Measurements from ENCODE around the gene PRRT1B. TPM values are rescaled to one million over a fixed set of nuclear protein-coding genes. Genes with fewer than 3 reads are reported as not detected.
A peak's percentile ranks its signal among the peaks of the same experiment; 100 is the strongest.
"Not testable (repeated sequence)": the region's sequence is repeated elsewhere in the genome, so short reads cannot be mapped to it uniquely, and the experiment has no call there.

The PRRT1B gene
- total RNA-seq, 4 donors from 2014 or later = 0.19 TPM; not detected in 3

DNA sequence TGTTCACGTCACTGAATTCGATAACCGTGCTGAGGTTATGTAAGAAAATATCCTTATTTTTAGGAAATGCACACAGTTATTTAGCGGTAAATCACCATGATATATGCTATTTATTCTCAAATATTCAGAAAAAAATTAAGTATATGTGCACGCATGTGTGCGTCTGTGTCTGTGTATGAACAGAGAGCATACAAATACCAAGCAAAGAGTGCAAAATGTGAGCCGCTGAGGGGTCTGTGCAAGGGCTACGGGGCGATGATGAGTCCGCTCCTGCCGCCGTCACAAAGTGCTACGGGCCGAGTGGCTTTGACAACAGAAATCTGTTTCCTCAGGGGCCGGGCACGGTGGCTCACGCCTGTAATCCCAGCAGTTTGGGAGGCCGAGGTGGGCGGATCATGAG is 7.4 kb upstream of the PRRT1B start:
- H3K9me3 ChIP-seq = peaks cover 0 to 12% (median 10%) of the 10 kb centered on the region in 4 donors
- H3K27me3 ChIP-seq = no peaks in the 10 kb centered on the region
- TF ChIP-seq POLR2A (IDR thresholded peaks at IDR 0.05; ENCODE audit: low read depth) = no peak
- TF ChIP-seq, protein P1, sequence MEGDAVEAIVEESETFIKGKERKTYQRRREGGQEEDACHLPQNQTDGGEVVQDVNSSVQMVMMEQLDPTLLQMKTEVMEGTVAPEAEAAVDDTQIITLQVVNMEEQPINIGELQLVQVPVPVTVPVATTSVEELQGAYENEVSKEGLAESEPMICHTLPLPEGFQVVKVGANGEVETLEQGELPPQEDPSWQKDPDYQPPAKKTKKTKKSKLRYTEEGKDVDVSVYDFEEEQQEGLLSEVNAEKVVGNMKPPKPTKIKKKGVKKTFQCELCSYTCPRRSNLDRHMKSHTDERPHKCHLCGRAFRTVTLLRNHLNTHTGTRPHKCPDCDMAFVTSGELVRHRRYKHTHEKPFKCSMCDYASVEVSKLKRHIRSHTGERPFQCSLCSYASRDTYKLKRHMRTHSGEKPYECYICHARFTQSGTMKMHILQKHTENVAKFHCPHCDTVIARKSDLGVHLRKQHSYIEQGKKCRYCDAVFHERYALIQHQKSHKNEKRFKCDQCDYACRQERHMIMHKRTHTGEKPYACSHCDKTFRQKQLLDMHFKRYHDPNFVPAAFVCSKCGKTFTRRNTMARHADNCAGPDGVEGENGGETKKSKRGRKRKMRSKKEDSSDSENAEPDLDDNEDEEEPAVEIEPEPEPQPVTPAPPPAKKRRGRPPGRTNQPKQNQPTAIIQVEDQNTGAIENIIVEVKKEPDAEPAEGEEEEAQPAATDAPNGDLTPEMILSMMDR (IDR thresholded peaks at IDR 0.05) = no peak
- intact Hi-C loops (cut with DNase I) = no loop called here
- no peak overlapping the region for H3K27ac ChIP-seq (replicated peaks in 1 of 4)
- no peaks in the 10 kb centered on the region for H3K36me3 ChIP-seq
- 95% methylated on average over 19 of the region's 19 CpGs for WGBS
- H3K4me3 ChIP-seq = no peak overlapping the region
- no peak for DNase-seq (ENCODE audit: extremely low spot score)
- no peaks in the 10 kb centered on the region for H3K4me1 ChIP-seq

- H3K4me3 ChIP-seq = no peak overlapping the region
- peaks cover 0 to 26% (median 24%) of the 10 kb centered on the region in 4 donors for H3K9me3 ChIP-seq
- H3K36me3 ChIP-seq = no peaks in the 10 kb centered on the region
- peaks cover 0 to 3% (median 1%) of the 10 kb centered on the region in 4 donors for H3K27me3 ChIP-seq
- 87% methylated on average over 7 of the region's 7 CpGs for WGBS
- DNase-seq (ENCODE audit: extremely low spot score) = no peak
- H3K4me1 ChIP-seq = no peaks in the 10 kb centered on the region
- no peak overlapping the region for H3K27ac ChIP-seq (replicated peaks in 1 of 4)
- TF ChIP-seq, protein P1 (IDR thresholded peaks at IDR 0.05) = no peak
- TF ChIP-seq POLR2AphosphoS5 (IDR thresholded peaks at IDR 0.05) = no peak
- no peak for TF ChIP-seq POLR2A (IDR thresholded peaks at IDR 0.05; ENCODE audit: low read depth)
- no peak for TF ChIP-seq EP300 (IDR thresholded peaks at IDR 0.05)
- intact Hi-C loops (cut with DNase I) = no loop called here
These were observed 6.0 kb upstream of the PRRT1B start for GRCh38 chr9:131539223-131539923.

- peaks cover 7 to 39% (median 23%) of the 10 kb centered on the region in 4 donors for H3K27me3 ChIP-seq
- no peak for DNase-seq (ENCODE audit: extremely low spot score)
- WGBS = 94% methylated on average over 6 of the region's 6 CpGs
- no peak overlapping the region for H3K27ac ChIP-seq (replicated peaks in 1 of 4)
- H3K36me3 ChIP-seq = no peaks in the 10 kb centered on the region
- intact Hi-C loops (cut with DNase I) = no loop called here
- H3K9me3 ChIP-seq = peaks cover 0 to 26% (median 26%) of the 10 kb centered on the region in 4 donors
- H3K4me1 ChIP-seq = peaks cover 12 to 22% (median 21%) of the 10 kb centered on the region in 4 donors
- TF ChIP-seq POLR2A (IDR thresholded peaks at IDR 0.05; ENCODE audit: low read depth) = no peak
- TF ChIP-seq, protein P1 (IDR thresholded peaks at IDR 0.05) = no peak
- no peak for TF ChIP-seq EP300 (IDR thresholded peaks at IDR 0.05)
- no peak overlapping the region for H3K4me3 ChIP-seq
These were observed 2.2 kb upstream of the PRRT1B start for GRCh38 chr9:131543141-131543540.

DNA sequence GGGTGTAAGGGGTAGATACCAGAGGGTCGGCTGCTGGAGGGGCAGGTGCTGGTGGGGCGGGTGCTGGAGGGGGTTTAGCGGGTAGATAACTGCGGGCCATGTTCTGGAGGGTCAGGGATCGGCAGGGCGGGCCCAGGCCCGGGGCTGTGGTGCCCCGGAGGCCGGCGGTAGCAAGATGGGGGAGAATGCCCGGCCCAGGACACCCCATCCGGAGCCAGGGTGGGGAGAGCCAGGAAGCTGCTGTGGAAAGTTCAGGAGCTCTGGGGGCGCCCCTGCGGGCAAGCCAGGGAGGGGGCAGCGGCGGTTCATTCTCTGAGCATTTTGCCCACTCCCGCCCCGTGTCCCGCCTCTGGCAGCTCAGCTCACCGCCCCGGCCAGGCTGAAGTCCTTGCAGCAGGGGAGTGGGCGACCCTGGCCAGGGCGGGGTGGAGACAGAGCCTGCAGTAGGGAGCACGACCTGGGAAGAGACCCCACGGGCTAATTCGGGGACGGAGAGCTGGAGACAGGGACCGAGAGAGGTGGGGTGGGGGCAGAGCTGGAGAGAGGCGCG is 538 bp downstream of the PRRT1B start:
- no peak for DNase-seq (ENCODE audit: extremely low spot score)

DNA sequence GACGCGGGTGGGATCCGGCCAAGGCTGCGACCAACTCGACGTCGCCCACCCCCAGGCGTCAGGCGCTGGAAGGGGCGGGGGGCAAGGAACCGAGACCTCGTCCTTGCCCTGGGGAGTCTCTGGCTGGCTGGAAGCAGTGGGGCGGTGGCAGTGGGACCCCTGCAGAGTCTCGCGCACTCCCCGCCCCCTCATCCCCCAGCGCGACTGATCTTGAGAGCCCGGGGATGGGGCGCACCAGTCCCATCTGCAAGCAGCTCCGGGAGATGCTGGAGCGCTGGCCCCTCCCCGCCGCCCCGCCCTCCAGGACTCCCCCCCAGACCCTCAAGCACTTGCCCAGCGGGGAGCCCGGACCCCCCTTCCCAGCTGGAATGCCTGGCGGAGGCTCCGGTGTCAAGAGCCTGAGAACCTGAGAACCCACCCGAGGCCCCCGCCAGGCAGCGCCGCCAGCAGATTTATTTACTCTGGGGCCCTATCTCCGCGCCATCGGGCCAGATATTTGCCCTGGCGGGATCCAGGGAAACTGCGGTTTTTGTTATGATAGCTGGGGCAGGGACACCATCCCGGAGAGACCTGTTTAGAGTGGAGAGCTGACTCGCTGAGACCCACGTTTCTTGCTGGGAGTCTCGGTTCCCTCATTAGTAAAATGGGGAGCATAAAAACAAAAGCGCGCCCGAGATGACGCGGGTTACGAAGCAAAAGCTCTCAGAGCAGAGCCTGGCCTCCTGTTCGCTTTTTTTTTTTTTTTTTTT is 1.2 kb downstream of the PRRT1B start:
- peaks cover 0 to 26% (median 26%) of the 10 kb centered on the region in 4 donors for H3K9me3 ChIP-seq

More for the DNA sequence above, 538 bp downstream of the PRRT1B start:
- Histone ChIP-seq H3K4me1 (peaks cover 12 to 22% (median 21%) of the 10 kb centered on the region in 4 donors), H3K27ac (replicated peaks in 1 of 4) (no peak overlapping the region), H3K9me3 (peaks cover 0 to 26% (median 26%) of the 10 kb centered on the region in 4 donors), H3K36me3 (no peaks in the 10 kb centered on the region), H3K27me3 (peaks cover 7 to 63% (median 23%) of the 10 kb centered on the region in 4 donors), H3K4me3 (peak overlapping the region; percentile 37 to 49 (median 40))
- intact Hi-C loops (cut with DNase I) = no loop called here
- WGBS = 13% methylated on average over 7 of the region's 30 CpGs
- TF ChIP-seq POLR2A (IDR thresholded peaks at IDR 0.05; ENCODE audit: low read depth) = no peak

GRCh38 chr9:131549186-131549585 is 3.9 kb downstream of the PRRT1B start:
- Histone ChIP-seq H3K27me3 (peaks cover 7 to 87% (median 27%) of the 10 kb centered on the region in 4 donors), H3K4me1 (peaks cover 12 to 22% (median 21%) of the 10 kb centered on the region in 4 donors)
- H3K9me3 ChIP-seq; intact Hi-C loops (cut with DNase I); H3K4me3 ChIP-seq; H3K27ac ChIP-seq (replicated peaks in 1 of 4); DNase-seq (ENCODE audit: extremely low spot score); H3K36me3 ChIP-seq: not testable (repeated sequence)
- WGBS = 88% methylated on average over 10 of the region's 10 CpGs

More for the DNA sequence above, 1.2 kb downstream of the PRRT1B start:
- Histone ChIP-seq H3K4me3 (peak overlapping the region; percentile 37 to 49 (median 40)), H3K36me3 (no peaks in the 10 kb centered on the region), H3K27ac (replicated peaks in 1 of 4) (no peak overlapping the region), H3K4me1 (peaks cover 12 to 22% (median 21%) of the 10 kb centered on the region in 4 donors), H3K27me3 (peaks cover 7 to 65% (median 23%) of the 10 kb centered on the region in 4 donors)
- intact Hi-C loops (cut with DNase I) = no loop called here
- no peak for TF ChIP-seq EP300 (IDR thresholded peaks at IDR 0.05)
- TF ChIP-seq, protein P1 (IDR thresholded peaks at IDR 0.05) = peak in 1 of 3 experiments; percentile 14
- 4% methylated on average over 24 of the region's 49 CpGs for WGBS
- no peak for DNase-seq (ENCODE audit: extremely low spot score)

DNA sequence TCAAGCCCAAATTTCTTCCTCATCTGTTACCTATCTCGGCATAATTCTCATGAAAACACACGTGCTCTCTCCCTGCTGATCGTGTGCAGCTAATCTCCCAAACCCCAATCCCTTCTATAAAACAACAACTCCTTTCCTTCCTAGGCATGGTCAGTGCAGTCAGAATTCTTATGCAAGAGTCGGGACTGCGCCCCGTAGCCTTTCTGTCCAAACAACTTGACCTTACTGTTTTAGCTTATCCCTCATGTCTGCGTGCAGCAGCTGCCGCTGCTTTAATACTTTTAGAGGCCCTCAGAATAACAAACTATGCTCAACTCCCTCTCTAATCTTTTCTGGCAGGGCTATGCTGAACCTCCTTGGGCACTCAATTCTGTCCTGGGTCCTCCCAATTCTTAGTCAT is 5.1 kb downstream of the PRRT1B start:
- H3K4me3 ChIP-seq; H3K36me3 ChIP-seq; H3K9me3 ChIP-seq; DNase-seq (ENCODE audit: extremely low spot score); intact Hi-C loops (cut with DNase I); H3K27ac ChIP-seq (replicated peaks in 1 of 4): not testable (repeated sequence)
- 58% methylated on average over 8 of the region's 8 CpGs for WGBS
- Histone ChIP-seq H3K4me1 (peaks cover 12 to 25% (median 18%) of the 10 kb centered on the region in 4 donors), H3K27me3 (peaks cover 7 to 89% (median 27%) of the 10 kb centered on the region in 4 donors)

All from esophagus muscularis mucosa (tissue), 4 donors.